ENCODE measurements around the gene CTNNA1.

GRCh38 chr5:138869038-138869437, 115.8 kb downstream of the CTNNA1 start:
- TF ChIP-seq POLR2A (IDR thresholded peaks at IDR 0.05), result no peak
- TF ChIP-seq, protein P1, sequence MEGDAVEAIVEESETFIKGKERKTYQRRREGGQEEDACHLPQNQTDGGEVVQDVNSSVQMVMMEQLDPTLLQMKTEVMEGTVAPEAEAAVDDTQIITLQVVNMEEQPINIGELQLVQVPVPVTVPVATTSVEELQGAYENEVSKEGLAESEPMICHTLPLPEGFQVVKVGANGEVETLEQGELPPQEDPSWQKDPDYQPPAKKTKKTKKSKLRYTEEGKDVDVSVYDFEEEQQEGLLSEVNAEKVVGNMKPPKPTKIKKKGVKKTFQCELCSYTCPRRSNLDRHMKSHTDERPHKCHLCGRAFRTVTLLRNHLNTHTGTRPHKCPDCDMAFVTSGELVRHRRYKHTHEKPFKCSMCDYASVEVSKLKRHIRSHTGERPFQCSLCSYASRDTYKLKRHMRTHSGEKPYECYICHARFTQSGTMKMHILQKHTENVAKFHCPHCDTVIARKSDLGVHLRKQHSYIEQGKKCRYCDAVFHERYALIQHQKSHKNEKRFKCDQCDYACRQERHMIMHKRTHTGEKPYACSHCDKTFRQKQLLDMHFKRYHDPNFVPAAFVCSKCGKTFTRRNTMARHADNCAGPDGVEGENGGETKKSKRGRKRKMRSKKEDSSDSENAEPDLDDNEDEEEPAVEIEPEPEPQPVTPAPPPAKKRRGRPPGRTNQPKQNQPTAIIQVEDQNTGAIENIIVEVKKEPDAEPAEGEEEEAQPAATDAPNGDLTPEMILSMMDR (IDR thresholded peaks at IDR 0.05), result no peak

Measured in lower leg skin (tissue), 3 donors.